Body of pancreas (tissue), 4 donors: ENCODE measurements around the gene GPRC5B. TPM values are rescaled to one million over a fixed set of nuclear protein-coding genes. Genes with fewer than 3 reads are reported as not detected.
A peak's percentile ranks its signal among the peaks of the same experiment; 100 is the strongest.

Source experiments
- ATAC-seq: fragments of 150-250 bp; one replicate; pipeline ENCODE4 v1.9.1; 2016
- DNase-seq, 4 donors: peaks; one replicate each; pipeline ENCODE4 v3.0.0-alpha.2; 2019
- H3K27ac ChIP-seq, 4 donors: fragments of 200-600 bp; sonication (generic); 1 replicate in 3 of 4; 2 replicates in 1 of 4; pipeline versions ENCODE4 v1.5.1 to v1.6.1; 2016 to 2019; ENCODE audit warnings: mild to moderate bottlenecking in 1 of 4, mixed read lengths in 1 of 4, moderate library complexity in 1 of 4
- H3K27me3 ChIP-seq, 2 donors: fragments of 200-600 bp; sonication (generic); one replicate each; pipeline ENCODE4 v1.6.0; 2016; ENCODE audit warnings: mild to moderate bottlenecking in 1 of 2
- H3K36me3 ChIP-seq, 2 donors: fragments of 200-600 bp; sonication (generic); replicated peaks in 1 of 2; 2 replicates each; pipeline ENCODE4 v1.5.1; 2016; ENCODE audit warnings: low read depth in 2 of 2; ENCODE audit not compliant: insufficient read depth in 1 of 2
- H3K4me1 ChIP-seq: fragments of 200-600 bp; sonication (generic); one replicate; pipeline ENCODE4 v1.6.0; 2016
- H3K4me3 ChIP-seq, 2 donors: fragments of 200-600 bp; sonication (generic); 1 replicate in 1 of 2; 2 replicates in 1 of 2; pipeline ENCODE4 v1.5.1; 2016 to 2019
- H3K9me3 ChIP-seq, 3 donors: fragments of 200-600 bp; sonication (generic); 1 replicate in 2 of 3; 2 replicates in 1 of 3; pipeline ENCODE4 v1.5.1; 2016
- POLR2A ChIP-seq, 3 donors: fragments of 450-650 bp; IDR thresholded peaks; one replicate each; pipeline ENCODE4 v1.6.1; 2016; ENCODE audit warnings: antibody characterized with exemption in 3 of 3, mild to moderate bottlenecking in 2 of 3
- WGBS, 2 donors: methylation state at CpG; one replicate each; pipeline ENCODE4 v1.1.5; 2017; 5-methylcytosine and 5-hydroxymethylcytosine counted together
- intact Hi-C: fragments of 100-400 bp; cut with DNase I; formaldehyde crosslinking; loops from one replicate; pipeline ENCODE4 v1.15.1; 2023
- total RNA-seq, 2 donors: library from RNA; depleted of rRNA; stranded (reverse); fragments of >200 nt; gene quantifications; one replicate each; pipeline ENCODE4 v1.1.0, GENCODE V29; 2016
- TF ChIP-seq, protein P1 (sequence below), 7 experiments: fragments of 450-650 bp in 4 of 7; fragments of 200-600 bp in 3 of 7; sonication (generic) in 3 of 7; IDR thresholded peaks; one replicate each; pipeline ENCODE4 v1.5.1; 2016 to 2019; ENCODE audit warnings: antibody characterized with exemption in 7 of 7

Gene GPRC5B
- total RNA-seq, 2 donors from 2014 or later, result 27.7 to 31.6 TPM

GRCh38 chr16:19909750-19910322 lies 25.2 kb upstream of the GPRC5B start:
- no peak for ATAC-seq
- TF ChIP-seq POLR2A (IDR thresholded peaks at IDR 0.05), result no peak
- TF ChIP-seq, protein P1, sequence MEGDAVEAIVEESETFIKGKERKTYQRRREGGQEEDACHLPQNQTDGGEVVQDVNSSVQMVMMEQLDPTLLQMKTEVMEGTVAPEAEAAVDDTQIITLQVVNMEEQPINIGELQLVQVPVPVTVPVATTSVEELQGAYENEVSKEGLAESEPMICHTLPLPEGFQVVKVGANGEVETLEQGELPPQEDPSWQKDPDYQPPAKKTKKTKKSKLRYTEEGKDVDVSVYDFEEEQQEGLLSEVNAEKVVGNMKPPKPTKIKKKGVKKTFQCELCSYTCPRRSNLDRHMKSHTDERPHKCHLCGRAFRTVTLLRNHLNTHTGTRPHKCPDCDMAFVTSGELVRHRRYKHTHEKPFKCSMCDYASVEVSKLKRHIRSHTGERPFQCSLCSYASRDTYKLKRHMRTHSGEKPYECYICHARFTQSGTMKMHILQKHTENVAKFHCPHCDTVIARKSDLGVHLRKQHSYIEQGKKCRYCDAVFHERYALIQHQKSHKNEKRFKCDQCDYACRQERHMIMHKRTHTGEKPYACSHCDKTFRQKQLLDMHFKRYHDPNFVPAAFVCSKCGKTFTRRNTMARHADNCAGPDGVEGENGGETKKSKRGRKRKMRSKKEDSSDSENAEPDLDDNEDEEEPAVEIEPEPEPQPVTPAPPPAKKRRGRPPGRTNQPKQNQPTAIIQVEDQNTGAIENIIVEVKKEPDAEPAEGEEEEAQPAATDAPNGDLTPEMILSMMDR (IDR thresholded peaks at IDR 0.05), result no peak
- Histone ChIP-seq H3K27me3 (no peaks in the 10 kb centered on the region), H3K4me1 (peaks cover 7% of the 10 kb centered on the region), H3K4me3 (no peak overlapping the region), H3K27ac (no peak overlapping the region), H3K36me3 (no peaks in the 10 kb centered on the region), H3K9me3 (no peaks in the 10 kb centered on the region)
- 70 to 72% methylated on average over 2 of the region's 2 CpGs for WGBS, 2 donors
- DNase-seq, result no peak
- intact Hi-C loops, result loop anchor here (5.0 to 10.0 kb wide), 2 partner anchors 477 to 715 kb away; no protein-coding TSS in a partner anchor

GRCh38 chr16:19908921-19909320 lies 24.3 kb upstream of the GPRC5B start:
- intact Hi-C loops, result loop anchor here (5.0 to 10.0 kb wide), 2 partner anchors 478 to 716 kb away; no protein-coding TSS in a partner anchor
- TF ChIP-seq, protein P1 (IDR thresholded peaks at IDR 0.05), result no peak
- TF ChIP-seq POLR2A (IDR thresholded peaks at IDR 0.05), result no peak

GRCh38 chr16:19907161-19907992 lies 22.7 kb upstream of the GPRC5B start:
- H3K27me3 ChIP-seq, result no peaks in the 10 kb centered on the region
- intact Hi-C loops, result loop anchor here (5.0 to 10.0 kb wide), 2 partner anchors 480 to 717 kb away; no protein-coding TSS in a partner anchor
- peak; percentile 74 to 81 (median 76) for DNase-seq
- no peak for TF ChIP-seq POLR2A (IDR thresholded peaks at IDR 0.05)
- TF ChIP-seq, protein P1 (IDR thresholded peaks at IDR 0.05), result peak; percentile 87 to 99 (median 96)
- H3K9me3 ChIP-seq, result no peaks in the 10 kb centered on the region
- H3K4me3 ChIP-seq, result no peak overlapping the region
- ATAC-seq, result peak; percentile 88
- no peaks in the 10 kb centered on the region for H3K36me3 ChIP-seq
- H3K4me1 ChIP-seq, result peaks cover 7% of the 10 kb centered on the region
- H3K27ac ChIP-seq, result no peak overlapping the region
- 16 to 17% methylated on average over 22 to 24 of the region's 24 CpGs for WGBS, 2 donors

More at GRCh38 chr16:19908921-19909320, 24.3 kb upstream of the GPRC5B start:
- Histone ChIP-seq H3K4me3 (no peak overlapping the region), H3K9me3 (no peaks in the 10 kb centered on the region), H3K4me1 (peaks cover 7% of the 10 kb centered on the region), H3K27ac (no peak overlapping the region), H3K36me3 (no peaks in the 10 kb centered on the region), H3K27me3 (no peaks in the 10 kb centered on the region)
- WGBS, 2 donors, result 36 to 59% methylated on average over 1 of the region's 1 CpG
- DNase-seq (no peak), ATAC-seq (no peak)

DNA sequence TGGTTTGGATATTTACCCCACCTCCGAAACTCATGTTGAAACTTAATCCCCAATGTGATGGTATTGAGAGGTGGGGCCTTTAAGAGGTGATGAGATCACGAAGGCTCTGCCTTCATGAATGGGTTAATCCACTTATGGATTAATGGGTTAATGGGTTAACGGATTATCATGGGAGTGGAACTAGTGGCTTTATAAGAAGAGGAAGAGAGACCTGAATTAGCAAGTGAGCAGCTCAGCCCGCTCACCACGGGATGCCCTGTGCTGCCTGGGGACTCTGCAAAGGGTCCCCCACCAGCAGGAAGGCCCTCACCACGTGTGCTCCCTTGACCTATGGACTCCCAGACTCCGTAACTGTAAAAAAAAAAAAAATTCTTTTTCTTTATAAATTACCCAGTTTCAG lies 16.5 kb upstream of the GPRC5B start:
- intact Hi-C loops, result loop anchor here (5.0 to 10.0 kb wide), 2 partner anchors 401 to 724 kb away; no protein-coding TSS in a partner anchor
- no peak for DNase-seq

More for the DNA sequence above, 16.5 kb upstream of the GPRC5B start:
- Histone ChIP-seq H3K27ac (no peak overlapping the region), H3K4me1 (no peaks in the 10 kb centered on the region), H3K4me3 (no peak overlapping the region), H3K27me3 (no peaks in the 10 kb centered on the region), H3K36me3 (no peaks in the 10 kb centered on the region), H3K9me3 (no peaks in the 10 kb centered on the region)
- TF ChIP-seq POLR2A (IDR thresholded peaks at IDR 0.05), result no peak
- TF ChIP-seq, protein P1 (IDR thresholded peaks at IDR 0.05), result no peak
- ATAC-seq, result no peak
- 63 to 71% methylated on average over 7 of the region's 7 CpGs for WGBS, 2 donors
